Heart right ventricle (tissue), 16 donors: Measurements from ENCODE around the gene NOS1AP. TPM values are rescaled to one million over a fixed set of nuclear protein-coding genes. Genes with fewer than 3 reads are reported as not detected.
A peak's percentile ranks its signal among the peaks of the same experiment; 100 is the strongest.
"Not testable (repeated sequence)": the region's sequence is repeated elsewhere in the genome, so short reads cannot be mapped to it uniquely, and the experiment has no call there.

Experiments
- ATAC-seq, 8 donors: fragments of 200-7000 bp; cut with Tn5 transposase; one replicate each; pipeline ENCODE4 v1.9.1; 2020; ENCODE audit warnings: mild to moderate bottlenecking in 8 of 8, moderate library complexity in 8 of 8, moderate number of reproducible peaks in 1 of 8
- DNase-seq, 2 donors: peaks; one replicate each; pipeline ENCODE4 v3.0.0-alpha.2; 2020
- H3K27ac ChIP-seq, 10 donors: fragments of 200-600 bp; sonication (generic) in 2 of 10; one replicate each; pipeline versions ENCODE4 v1.5.0 to v1.8.0; 2020 to 2022; ENCODE audit warnings: mild to moderate bottlenecking in 3 of 10
- H3K27me3 ChIP-seq, 7 donors: fragments of 200-600 bp; one replicate each; pipeline ENCODE4 v1.8.0; 2021 to 2022; ENCODE audit warnings: mild to moderate bottlenecking in 2 of 7
- H3K36me3 ChIP-seq, 9 donors: fragments of 200-600 bp; sonication (generic) in 1 of 9; one replicate each; pipeline versions ENCODE4 v1.5.0 to v1.8.0; 2020 to 2022; ENCODE audit warnings: mild to moderate bottlenecking in 2 of 9
- H3K4me1 ChIP-seq, 9 donors: fragments of 200-600 bp; sonication (generic) in 1 of 9; one replicate each; pipeline versions ENCODE4 v1.5.0 to v1.8.0; 2020 to 2022; ENCODE audit warnings: mild to moderate bottlenecking in 4 of 9
- H3K4me3 ChIP-seq, 10 donors: fragments of 200-600 bp; sonication (generic) in 2 of 10; one replicate each; pipeline versions ENCODE4 v1.5.0 to v1.8.0; 2020 to 2022; ENCODE audit warnings: mild to moderate bottlenecking in 7 of 10, moderate library complexity in 2 of 10
- H3K9me3 ChIP-seq, 11 donors: fragments of 200-600 bp in 10 of 11; sonication (generic) in 2 of 11; one replicate each; pipeline versions ENCODE4 v1.5.0 to v1.8.0; 2013 to 2022; ENCODE audit warnings: mild to moderate bottlenecking in 2 of 11, control low read depth in 1 of 11, moderate library complexity in 1 of 11
- WGBS, 2 donors: extraction: QIAGEN DNeasy Blood & Tissue Kit; methylation state at CpG; one replicate each; pipeline ENCODE4 v1.1.7; 2013; ENCODE audit warnings: inconsistent platforms in 1 of 2; 5-methylcytosine and 5-hydroxymethylcytosine counted together
- intact Hi-C, 10 donors: fragments of 100-400 bp; cut with DNase I; formaldehyde crosslinking; loops; one replicate each; pipeline versions ENCODE4 v1.11.1 to v1.14.2; 2022
- polyA plus RNA-seq, 2 donors: library from polyadenylated mRNA; stranded (reverse); fragments of 200-250 nt; gene quantifications; one replicate each; pipeline ENCODE4 v1.2.3, GENCODE V29; 2013
- total RNA-seq, 10 donors: library from RNA; stranded (reverse); fragmentation: NEBNext Ultra II Directional in 3 of 10; extraction: Animal tissue kit (Norgen Biotek cat#: 25700) in 3 of 10; gene quantifications; one replicate each; pipeline versions ENCODE4 v1.2.1 to v1.2.4, GENCODE V29; 2021 to 2023
- TF ChIP-seq, protein P1 (sequence below), 9 donors: fragments of 200-600 bp; sonication (generic) in 2 of 9; IDR thresholded peaks; one replicate each; pipeline versions ENCODE4 v1.5.0 to v1.8.0; 2021 to 2022; ENCODE audit warnings: antibody characterized with exemption in 9 of 9, mild to moderate bottlenecking in 5 of 9, moderate library complexity in 1 of 9
- donor health status: Arrhythmogenic right ventricular cardiomyopathy.
- donor health status: ischemic (EF 13 %, LVEDD 7.1; RV severe dilation, severe dysfunction).
- donor health status: healthy with polysubstance abuse.
- donor health status: DM: no; HTN: yes; CAD: no.
- donor health status: DM: no; HTN: no; CAD: no.
- donor health status: ischemic (EF 25% LVEDD 6.9; RV normal size, moderate dysfunction).
- donor health status: ischemic (EF 25% LVEDD 5.7; RV mildly dilated, moderate dysfunction).
- donor health status: healthy.
- donor health status: DM: yes; HTN: yes; CAD: no.
- donor health status: Ischemic cardiomyopathy.
- donor health status: ischemic (EF 35%, LVEDD 5.7; RV mildly dilated, moderate dysfunction).
- donor health status: nonischemic (EF 11% LVEDD 7.7; RV severe dilation, severe dysfunction).
- donor health status: DM: yes; HTN: yes; CAD: no.
- donor health status: PGD.
- donor health status: ischemic (EF 29% LVEDD 5.4; RV normal size, mild dysfunction).
- donor health status: nonischemic (EF 23%, LVEDD 6.1; RV moderate dilation, normal function).

Gene NOS1AP
- total and polyA plus RNA-seq, 12 donors = 0.19 to 7.1 (median 4.6) TPM

DNA sequence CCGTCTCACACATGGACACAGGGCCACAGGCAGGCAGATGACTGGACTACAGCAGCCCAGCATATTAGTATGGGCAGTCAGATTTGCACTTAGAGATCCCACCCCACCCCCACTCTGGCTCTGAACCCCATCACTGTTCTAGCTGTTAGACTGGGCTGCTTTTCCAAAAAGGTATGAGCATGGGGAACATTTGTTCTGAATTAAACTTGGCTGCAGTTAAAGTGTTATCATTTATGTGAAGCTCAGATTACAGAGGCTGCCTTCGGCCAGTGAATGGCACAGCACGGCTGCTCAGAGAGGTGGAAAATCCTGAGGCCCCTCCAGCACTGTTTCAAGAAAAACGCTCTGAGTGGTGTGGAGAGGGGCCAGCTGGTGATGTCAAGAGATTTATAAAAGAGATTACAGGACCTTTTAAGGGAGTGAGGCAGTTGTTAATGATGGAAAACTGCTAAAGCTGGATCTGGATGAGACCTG is 6.9 kb upstream of the NOS1AP start:
- Histone ChIP-seq H3K36me3 (no peaks in the 10 kb centered on the region), H3K27me3 (peaks cover 0 to 29% (median 0%) of the 10 kb centered on the region in 7 donors), H3K9me3 (no peaks in the 10 kb centered on the region), H3K4me3 (no peak overlapping the region), H3K27ac (peak overlapping the region in 5 of 10 donors; percentile 29 to 66 (median 42)), H3K4me1 (peaks cover 0 to 22% (median 8%) of the 10 kb centered on the region in 9 donors)
- intact Hi-C loops = loop anchor here in 2 of 10 donors (5.0 kb wide), 2 partner anchors 75 to 215 kb away; no protein-coding TSS in a partner anchor
- peak in 7 of 8 donors; percentile 42 to 90 (median 75) for ATAC-seq
- TF ChIP-seq, protein P1, sequence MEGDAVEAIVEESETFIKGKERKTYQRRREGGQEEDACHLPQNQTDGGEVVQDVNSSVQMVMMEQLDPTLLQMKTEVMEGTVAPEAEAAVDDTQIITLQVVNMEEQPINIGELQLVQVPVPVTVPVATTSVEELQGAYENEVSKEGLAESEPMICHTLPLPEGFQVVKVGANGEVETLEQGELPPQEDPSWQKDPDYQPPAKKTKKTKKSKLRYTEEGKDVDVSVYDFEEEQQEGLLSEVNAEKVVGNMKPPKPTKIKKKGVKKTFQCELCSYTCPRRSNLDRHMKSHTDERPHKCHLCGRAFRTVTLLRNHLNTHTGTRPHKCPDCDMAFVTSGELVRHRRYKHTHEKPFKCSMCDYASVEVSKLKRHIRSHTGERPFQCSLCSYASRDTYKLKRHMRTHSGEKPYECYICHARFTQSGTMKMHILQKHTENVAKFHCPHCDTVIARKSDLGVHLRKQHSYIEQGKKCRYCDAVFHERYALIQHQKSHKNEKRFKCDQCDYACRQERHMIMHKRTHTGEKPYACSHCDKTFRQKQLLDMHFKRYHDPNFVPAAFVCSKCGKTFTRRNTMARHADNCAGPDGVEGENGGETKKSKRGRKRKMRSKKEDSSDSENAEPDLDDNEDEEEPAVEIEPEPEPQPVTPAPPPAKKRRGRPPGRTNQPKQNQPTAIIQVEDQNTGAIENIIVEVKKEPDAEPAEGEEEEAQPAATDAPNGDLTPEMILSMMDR (IDR thresholded peaks at IDR 0.05) = no peak
- WGBS, 2 donors = 27 to 55% methylated on average over 4 of the region's 4 CpGs
- DNase-seq = peak in 1 of 2 donors; percentile 19

DNA sequence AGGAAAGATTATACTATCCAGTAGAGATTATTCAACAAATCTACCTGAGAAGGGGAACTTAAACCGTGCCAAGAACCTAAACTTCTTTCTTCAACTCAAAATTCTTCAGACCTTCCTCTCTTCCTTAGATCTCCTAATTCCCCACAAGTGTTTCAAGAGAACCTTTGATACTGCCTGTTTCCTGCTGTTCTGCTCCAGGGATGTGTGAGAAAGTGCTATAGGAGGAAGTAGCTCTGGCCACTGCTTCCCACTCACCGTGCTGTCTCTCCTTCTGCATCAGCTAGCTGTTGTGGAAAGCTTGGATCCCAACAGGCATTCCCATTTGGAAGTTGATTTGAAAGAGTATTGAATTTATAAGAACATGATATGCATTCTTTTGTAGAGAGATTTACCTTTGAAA is 4.5 kb upstream of the NOS1AP start:
- intact Hi-C loops = no loop called here
- DNase-seq (no peak), ATAC-seq (no peak)
- Histone ChIP-seq H3K4me3 (no peak overlapping the region), H3K27me3 (peaks cover 0 to 51% (median 0%) of the 10 kb centered on the region in 7 donors), H3K9me3 (no peaks in the 10 kb centered on the region), H3K27ac (no peak overlapping the region), H3K4me1 (peaks cover 0 to 39% (median 16%) of the 10 kb centered on the region in 9 donors), H3K36me3 (no peaks in the 10 kb centered on the region)
- TF ChIP-seq, protein P1 (IDR thresholded peaks at IDR 0.05) = no peak
- 70 to 72% methylated on average over 2 of the region's 2 CpGs for WGBS, 2 donors

DNA sequence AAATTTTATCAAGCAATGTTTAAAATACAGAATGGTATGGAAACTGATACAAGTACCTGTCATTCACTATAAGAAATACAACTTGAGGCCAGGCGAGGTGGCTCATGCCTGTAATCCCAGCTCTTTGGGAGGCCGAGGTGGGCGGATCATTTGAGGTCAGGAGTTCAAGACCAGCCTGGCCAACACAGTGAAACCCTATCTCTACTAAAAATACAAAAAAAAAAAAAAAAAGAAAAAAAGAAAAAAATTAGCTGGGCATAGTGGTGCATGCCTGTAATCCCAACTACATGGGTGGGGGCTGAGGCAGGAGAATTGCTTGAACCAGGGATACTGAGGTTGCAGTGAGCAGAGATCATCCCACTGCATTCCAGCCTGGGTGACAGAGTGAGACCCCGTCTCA is 2.7 kb upstream of the NOS1AP start:
- H3K9me3 ChIP-seq, ATAC-seq, intact Hi-C loops, H3K27ac ChIP-seq, H3K4me3 ChIP-seq, H3K36me3 ChIP-seq, DNase-seq: not testable (repeated sequence)
- peaks cover 0 to 54% (median 23%) of the 10 kb centered on the region in 9 donors for H3K4me1 ChIP-seq
- 88 to 92% methylated on average over 4 of the region's 4 CpGs for WGBS, 2 donors
- peaks cover 0 to 70% (median 5%) of the 10 kb centered on the region in 7 donors for H3K27me3 ChIP-seq

DNA sequence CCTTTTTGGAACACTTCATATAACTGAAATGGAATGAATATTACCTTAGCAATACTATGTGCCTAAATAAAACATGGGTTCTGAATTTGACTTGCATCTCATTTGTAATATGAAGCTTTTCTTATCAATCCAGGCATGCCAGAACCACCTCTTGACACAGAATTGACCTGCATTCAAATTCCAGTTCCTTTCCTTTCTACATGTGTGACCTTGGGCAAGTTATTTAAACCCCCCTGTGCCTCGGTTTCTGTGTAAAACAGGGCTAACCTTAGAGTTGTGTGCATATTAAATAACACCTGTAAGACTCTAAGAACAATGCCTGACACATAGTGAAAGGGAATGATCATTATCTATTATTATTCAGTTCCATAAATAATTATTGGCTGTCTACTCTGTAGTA is 2.0 kb upstream of the NOS1AP start:
- DNase-seq = no peak
- TF ChIP-seq, protein P1 (IDR thresholded peaks at IDR 0.05) = no peak
- peaks cover 0 to 76% (median 5%) of the 10 kb centered on the region in 7 donors for H3K27me3 ChIP-seq
- ATAC-seq = no peak
- H3K9me3 ChIP-seq = no peaks in the 10 kb centered on the region
- WGBS, 2 donors = 25 to 56% methylated on average over 1 of the region's 1 CpG
- no peaks in the 10 kb centered on the region for H3K36me3 ChIP-seq
- H3K4me3 ChIP-seq = no peak overlapping the region
- peak overlapping the region in 2 of 10 donors; percentile 8 to 23 for H3K27ac ChIP-seq
- H3K4me1 ChIP-seq = peaks cover 0 to 54% (median 21%) of the 10 kb centered on the region in 9 donors
- intact Hi-C loops = no loop called here

DNA sequence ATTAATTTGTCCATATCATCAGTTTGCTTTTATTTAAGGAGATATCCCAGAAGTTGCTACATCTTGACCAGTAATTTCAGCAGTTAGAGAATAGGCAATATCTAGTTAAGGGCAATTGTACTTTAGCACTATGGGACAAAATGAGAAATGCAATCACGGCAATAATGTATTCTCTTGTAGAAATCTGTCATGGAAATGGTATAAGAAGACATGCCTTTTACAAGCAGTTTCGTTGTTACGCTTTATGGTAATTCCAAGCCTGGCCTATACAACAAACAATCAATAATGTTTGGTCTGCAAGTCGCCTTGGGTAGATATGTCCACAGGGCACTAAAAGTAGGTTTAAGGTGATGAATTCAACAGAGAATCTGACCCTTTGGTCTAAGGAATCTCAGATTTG is 1.2 kb upstream of the NOS1AP start:
- intact Hi-C loops = no loop called here
- ATAC-seq = no peak
- peaks cover 0 to 47% (median 17%) of the 10 kb centered on the region in 9 donors for H3K4me1 ChIP-seq
- no peak overlapping the region for H3K27ac ChIP-seq
- H3K36me3 ChIP-seq = no peaks in the 10 kb centered on the region
- peaks cover 0 to 79% (median 5%) of the 10 kb centered on the region in 7 donors for H3K27me3 ChIP-seq
- no peak overlapping the region for H3K4me3 ChIP-seq
- 95 to 98% methylated on average over 4 of the region's 4 CpGs for WGBS, 2 donors
- TF ChIP-seq, protein P1 (IDR thresholded peaks at IDR 0.05) = no peak
- no peaks in the 10 kb centered on the region for H3K9me3 ChIP-seq
- DNase-seq = no peak
